GM12891 (cell line): ENCODE measurements around the gene HCN4.

Source experiments
- POLR2A ChIP-seq: IDR thresholded peaks from 2 replicates; pipeline ENCODE4 v1.6.1; 2011; ENCODE audit warnings: low read depth, low read length, control low read depth
- POLR2AphosphoS5 ChIP-seq: IDR thresholded peaks from 2 replicates; pipeline ENCODE4 v1.6.1; 2011; ENCODE audit warnings: low read depth, low read length, control low read depth
- SPI1 ChIP-seq: IDR thresholded peaks from 2 replicates; pipeline ENCODE4 v1.6.1; 2011; ENCODE audit warnings: low read depth, low read length, control low read depth
- TAF1 ChIP-seq: IDR thresholded peaks from 2 replicates; pipeline ENCODE4 v1.6.1; 2011; ENCODE audit warnings: low read depth, low read length, control low read depth

DNA sequence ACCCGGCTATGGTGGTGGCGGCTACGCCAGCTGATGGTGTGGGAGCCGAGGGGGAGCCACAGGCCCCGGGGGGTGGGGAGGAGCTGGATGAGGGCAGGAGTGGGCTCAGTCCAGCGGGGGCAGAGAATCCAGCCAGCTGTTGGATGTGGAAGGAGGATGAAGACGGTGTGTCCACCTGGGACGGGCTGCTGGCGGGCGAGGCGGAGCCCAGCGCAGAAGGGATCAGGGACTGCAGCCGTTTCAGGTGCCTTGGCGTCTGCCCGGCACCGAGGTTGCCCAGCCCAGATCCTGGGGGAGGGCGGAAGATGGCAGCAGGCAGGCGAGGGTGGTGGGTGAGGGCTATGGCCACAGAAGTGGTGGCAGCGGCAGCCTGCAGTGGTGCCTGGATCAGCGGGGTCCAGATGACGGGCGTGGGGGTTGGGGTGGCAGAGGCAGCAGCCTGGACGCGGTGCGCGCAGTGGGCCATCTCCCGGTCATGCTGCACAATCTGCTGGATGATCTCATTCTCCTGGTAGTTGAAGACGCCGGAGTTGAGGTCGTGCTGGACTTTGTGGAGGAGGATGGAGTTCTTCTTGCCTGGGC, 45.3 kb downstream of the HCN4 start:
- no peak for TF ChIP-seq POLR2AphosphoS5
- no peak for TF ChIP-seq POLR2A
- TF ChIP-seq TAF1 = no peak
- no peak for TF ChIP-seq SPI1
